ENCODE measurements around the gene PCED1A. TPM values are rescaled to one million over a fixed set of nuclear protein-coding genes. Genes with fewer than 3 reads are reported as not detected.

Gene PCED1A
- total and polyA plus RNA-seq, 2 donors (not counting 3 experiments of a cell fraction or from before 2014, with no cell fraction given) = 20.1 to 32.0 TPM

DNA sequence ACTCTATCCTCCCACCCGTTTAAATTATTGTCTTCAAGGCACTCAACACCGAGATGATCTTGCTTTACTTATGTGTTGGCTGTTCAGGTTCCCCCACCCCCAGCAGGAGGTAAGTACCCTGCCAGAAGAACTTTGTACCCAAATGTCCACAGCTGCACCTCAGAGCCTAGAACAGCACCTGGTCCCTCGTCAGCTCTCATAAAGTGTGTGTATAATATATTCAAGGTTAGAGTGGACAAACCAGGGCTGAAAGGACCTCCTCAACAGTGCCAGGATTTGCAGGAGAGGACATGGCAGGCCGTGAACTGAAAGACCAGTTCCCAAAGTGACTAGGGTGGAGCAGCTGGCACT lies 34.1 kb downstream of the PCED1A start:
- intact Hi-C loops (cut with micrococcal nuclease) = no loop called here
- dilution Hi-C loops (cut with MboI; ENCODE audit: extremely low pct_ligation_motif_present, low sequenced_read_pairs) = no loop called here
- H3K27me3 ChIP-seq (ENCODE audit: control insufficient read depth in 2 of 2, insufficient read depth in 2 of 2, low read length in 2 of 2) = peaks cover 46 to 67% of the 10 kb centered on the region in 2 experiments

More for the DNA sequence above, 34.1 kb downstream of the PCED1A start:
- H3K79me2 ChIP-seq (ENCODE audit: control insufficient read depth, insufficient read depth, low read length) = no peaks in the 10 kb centered on the region
- no peaks in the 10 kb centered on the region for H3K9me3 ChIP-seq (replicated peaks; ENCODE audit: control insufficient read depth, insufficient read depth, low read length)
- TF ChIP-seq, protein P1, sequence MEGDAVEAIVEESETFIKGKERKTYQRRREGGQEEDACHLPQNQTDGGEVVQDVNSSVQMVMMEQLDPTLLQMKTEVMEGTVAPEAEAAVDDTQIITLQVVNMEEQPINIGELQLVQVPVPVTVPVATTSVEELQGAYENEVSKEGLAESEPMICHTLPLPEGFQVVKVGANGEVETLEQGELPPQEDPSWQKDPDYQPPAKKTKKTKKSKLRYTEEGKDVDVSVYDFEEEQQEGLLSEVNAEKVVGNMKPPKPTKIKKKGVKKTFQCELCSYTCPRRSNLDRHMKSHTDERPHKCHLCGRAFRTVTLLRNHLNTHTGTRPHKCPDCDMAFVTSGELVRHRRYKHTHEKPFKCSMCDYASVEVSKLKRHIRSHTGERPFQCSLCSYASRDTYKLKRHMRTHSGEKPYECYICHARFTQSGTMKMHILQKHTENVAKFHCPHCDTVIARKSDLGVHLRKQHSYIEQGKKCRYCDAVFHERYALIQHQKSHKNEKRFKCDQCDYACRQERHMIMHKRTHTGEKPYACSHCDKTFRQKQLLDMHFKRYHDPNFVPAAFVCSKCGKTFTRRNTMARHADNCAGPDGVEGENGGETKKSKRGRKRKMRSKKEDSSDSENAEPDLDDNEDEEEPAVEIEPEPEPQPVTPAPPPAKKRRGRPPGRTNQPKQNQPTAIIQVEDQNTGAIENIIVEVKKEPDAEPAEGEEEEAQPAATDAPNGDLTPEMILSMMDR (IDR thresholded peaks at IDR 0.05; ENCODE audit: extremely low read depth in 1 of 2, insufficient read depth in 1 of 2, low read depth in 1 of 2, low read length in 2 of 2) = no peak
- TF ChIP-seq GATA2 (IDR thresholded peaks at IDR 0.05; ENCODE audit: insufficient read depth, insufficient read length, low read depth, low read length) (no peak), JUN (IDR thresholded peaks at IDR 0.05; ENCODE audit: borderline replicate concordance, insufficient read depth, insufficient read length, low read depth) (no peak), FOS (IDR thresholded peaks at IDR 0.05; ENCODE audit: borderline replicate concordance, insufficient read depth, low read length) (no peak), POLR2AphosphoS5 (IDR thresholded peaks at IDR 0.05; ENCODE audit: insufficient read depth, low read depth, low read length) (no peak), MYC (IDR thresholded peaks at IDR 0.05; ENCODE audit: low read depth, low read length) (no peak)
- TF ChIP-seq, protein P2, sequence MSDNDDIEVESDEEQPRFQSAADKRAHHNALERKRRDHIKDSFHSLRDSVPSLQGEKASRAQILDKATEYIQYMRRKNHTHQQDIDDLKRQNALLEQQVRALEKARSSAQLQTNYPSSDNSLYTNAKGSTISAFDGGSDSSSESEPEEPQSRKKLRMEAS (IDR thresholded peaks at IDR 0.05; ENCODE audit: insufficient read depth, insufficient read length) = no peak
- H3K27ac ChIP-seq (ENCODE audit: insufficient read depth, low read depth, low read length) = no peak overlapping the region
- ChIA-PET POLR2A (no interaction called here), CTCF (no interaction called here)
- no TSS peak for BruUV-seq (replicated peaks)
- H3K4me3 ChIP-seq (replicated peaks in 1 of 3; ENCODE audit: insufficient read depth in 1 of 3, low read depth in 1 of 3, low read length in 3 of 3) = no peak overlapping the region
- H3K9me1 ChIP-seq (replicated peaks; ENCODE audit: control insufficient read depth, extremely low read depth, insufficient read depth, low read length) = no peaks in the 10 kb centered on the region
- no peaks in the 10 kb centered on the region for H3K4me1 ChIP-seq (ENCODE audit: control insufficient read depth, extremely low read depth, insufficient read depth, low read length)
- no peaks in the 10 kb centered on the region for H3K36me3 ChIP-seq (ENCODE audit: control insufficient read depth in 2 of 2, extremely low read depth in 1 of 2, insufficient read depth in 2 of 2, low read length in 2 of 2)
- no peak overlapping the region for H3K9ac ChIP-seq (replicated peaks; ENCODE audit: extremely low read depth, insufficient read depth, low read length)
- no peaks in the 10 kb centered on the region for H4K20me1 ChIP-seq (replicated peaks; ENCODE audit: control insufficient read depth, extremely low read depth, insufficient read depth, low read length)
- no peak overlapping the region for H3K4me2 ChIP-seq (ENCODE audit: insufficient read depth, low read length)
- no peak overlapping the region for H2AFZ ChIP-seq (ENCODE audit: low read depth, low read length)
- DNase-seq (ENCODE audit: low read depth, low spot score) (no peak), FAIRE-seq (no peak)

All from endothelial cell of umbilical vein (primary cell).